ENCODE data around the gene NR2C2. TPM values are rescaled to one million over a fixed set of nuclear protein-coding genes. Genes with fewer than 3 reads are reported as not detected.

The NR2C2 gene
- total and polyA plus RNA-seq, 2 of the 13 experiments (the other 11 are each of a cell fraction or from before 2014, with no cell fraction given), result 7.8 to 11.8 TPM

DNA sequence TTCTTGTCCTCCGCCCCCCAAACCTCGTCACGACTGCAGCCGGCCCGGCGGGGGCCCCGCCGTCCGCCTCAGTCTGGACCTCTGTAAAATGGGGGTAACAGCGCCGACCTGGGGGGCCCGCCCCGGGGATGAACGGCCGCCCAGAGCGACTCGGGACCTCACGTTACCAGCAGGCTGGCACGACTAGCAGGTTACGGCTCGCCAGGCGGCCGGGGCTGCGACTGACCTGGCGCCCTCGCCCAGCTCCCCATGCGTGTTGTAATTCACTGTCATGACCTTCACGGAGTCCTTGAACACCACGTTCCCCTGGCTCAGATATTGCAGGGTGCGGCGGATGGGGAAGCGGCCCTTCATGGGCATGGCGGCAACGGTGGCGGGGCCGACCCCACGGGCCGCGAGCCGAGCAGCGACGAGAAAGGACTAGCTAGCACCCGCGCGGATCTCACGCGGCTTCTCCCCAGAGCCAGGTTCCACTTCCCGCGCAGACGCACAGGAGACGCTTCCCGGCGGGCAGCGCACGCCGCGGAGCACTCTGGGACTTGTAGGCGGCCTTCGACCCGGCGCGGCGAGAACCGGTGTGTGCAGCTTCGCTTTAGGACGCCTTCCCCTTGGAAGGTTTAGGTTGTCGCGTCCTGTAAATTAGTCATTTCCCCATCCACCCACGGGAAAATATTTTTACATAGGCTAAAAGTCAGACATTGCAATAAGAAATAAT, 117.6 kb downstream of the NR2C2 start, which contains the start of gene MRPS25 (continued):
- TF ChIP-seq, protein P1, sequence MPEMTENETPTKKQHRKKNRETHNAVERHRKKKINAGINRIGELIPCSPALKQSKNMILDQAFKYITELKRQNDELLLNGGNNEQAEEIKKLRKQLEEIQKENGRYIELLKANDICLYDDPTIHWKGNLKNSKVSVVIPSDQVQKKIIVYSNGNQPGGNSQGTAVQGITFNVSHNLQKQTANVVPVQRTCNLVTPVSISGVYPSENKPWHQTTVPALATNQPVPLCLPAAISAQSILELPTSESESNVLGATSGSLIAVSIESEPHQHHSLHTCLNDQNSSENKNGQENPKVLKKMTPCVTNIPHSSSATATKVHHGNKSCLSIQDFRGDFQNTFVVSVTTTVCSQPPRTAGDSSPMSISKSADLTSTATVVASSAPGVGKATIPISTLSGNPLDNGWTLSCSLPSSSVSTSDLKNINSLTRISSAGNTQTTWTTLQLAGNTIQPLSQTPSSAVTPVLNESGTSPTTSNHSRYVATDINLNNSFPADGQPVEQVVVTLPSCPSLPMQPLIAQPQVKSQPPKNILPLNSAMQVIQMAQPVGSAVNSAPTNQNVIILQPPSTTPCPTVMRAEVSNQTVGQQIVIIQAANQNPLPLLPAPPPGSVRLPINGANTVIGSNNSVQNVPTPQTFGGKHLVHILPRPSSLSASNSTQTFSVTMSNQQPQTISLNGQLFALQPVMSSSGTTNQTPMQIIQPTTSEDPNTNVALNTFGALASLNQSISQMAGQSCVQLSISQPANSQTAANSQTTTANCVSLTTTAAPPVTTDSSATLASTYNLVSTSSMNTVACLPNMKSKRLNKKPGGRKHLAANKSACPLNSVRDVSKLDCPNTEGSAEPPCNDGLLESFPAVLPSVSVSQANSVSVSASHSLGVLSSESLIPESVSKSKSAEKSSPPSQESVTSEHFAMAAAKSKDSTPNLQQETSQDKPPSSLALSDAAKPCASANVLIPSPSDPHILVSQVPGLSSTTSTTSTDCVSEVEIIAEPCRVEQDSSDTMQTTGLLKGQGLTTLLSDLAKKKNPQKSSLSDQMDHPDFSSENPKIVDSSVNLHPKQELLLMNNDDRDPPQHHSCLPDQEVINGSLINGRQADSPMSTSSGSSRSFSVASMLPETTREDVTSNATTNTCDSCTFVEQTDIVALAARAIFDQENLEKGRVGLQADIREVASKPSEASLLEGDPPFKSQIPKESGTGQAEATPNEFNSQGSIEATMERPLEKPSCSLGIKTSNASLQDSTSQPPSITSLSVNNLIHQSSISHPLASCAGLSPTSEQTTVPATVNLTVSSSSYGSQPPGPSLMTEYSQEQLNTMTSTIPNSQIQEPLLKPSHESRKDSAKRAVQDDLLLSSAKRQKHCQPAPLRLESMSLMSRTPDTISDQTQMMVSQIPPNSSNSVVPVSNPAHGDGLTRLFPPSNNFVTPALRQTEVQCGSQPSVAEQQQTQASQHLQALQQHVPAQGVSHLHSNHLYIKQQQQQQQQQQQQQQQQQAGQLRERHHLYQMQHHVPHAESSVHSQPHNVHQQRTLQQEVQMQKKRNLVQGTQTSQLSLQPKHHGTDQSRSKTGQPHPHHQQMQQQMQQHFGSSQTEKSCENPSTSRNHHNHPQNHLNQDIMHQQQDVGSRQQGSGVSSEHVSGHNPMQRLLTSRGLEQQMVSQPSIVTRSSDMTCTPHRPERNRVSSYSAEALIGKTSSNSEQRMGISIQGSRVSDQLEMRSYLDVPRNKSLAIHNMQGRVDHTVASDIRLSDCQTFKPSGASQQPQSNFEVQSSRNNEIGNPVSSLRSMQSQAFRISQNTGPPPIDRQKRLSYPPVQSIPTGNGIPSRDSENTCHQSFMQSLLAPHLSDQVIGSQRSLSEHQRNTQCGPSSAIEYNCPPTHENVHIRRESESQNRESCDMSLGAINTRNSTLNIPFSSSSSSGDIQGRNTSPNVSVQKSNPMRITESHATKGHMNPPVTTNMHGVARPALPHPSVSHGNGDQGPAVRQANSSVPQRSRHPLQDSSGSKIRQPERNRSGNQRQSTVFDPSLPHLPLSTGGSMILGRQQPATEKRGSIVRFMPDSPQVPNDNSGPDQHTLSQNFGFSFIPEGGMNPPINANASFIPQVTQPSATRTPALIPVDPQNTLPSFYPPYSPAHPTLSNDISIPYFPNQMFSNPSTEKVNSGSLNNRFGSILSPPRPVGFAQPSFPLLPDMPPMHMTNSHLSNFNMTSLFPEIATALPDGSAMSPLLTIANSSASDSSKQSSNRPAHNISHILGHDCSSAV (CRISPR knock-in tag; IDR thresholded peaks at IDR 0.05; ENCODE audit: borderline replicate concordance), result no peak
- TF ChIP-seq PAWR (CRISPR knock-in tag; IDR thresholded peaks at IDR 0.05; ENCODE audit: borderline replicate concordance) (no peak), SOX5 (CRISPR knock-in tag; IDR thresholded peaks at IDR 0.05; ENCODE audit: borderline replicate concordance) (peak; percentile 35), JUN (CRISPR knock-in tag; IDR thresholded peaks at IDR 0.05) (peak; percentile 39; the same call in 1 of the 2 replicates), ZBTB20 (CRISPR knock-in tag; IDR thresholded peaks at IDR 0.05; ENCODE audit: borderline replicate concordance, low read depth) (peak; percentile 27; the same call in 1 of the 2 replicates), RXRA (CRISPR knock-in tag; IDR thresholded peaks at IDR 0.05) (peak; percentile 77), JDP2 (CRISPR knock-in tag; IDR thresholded peaks at IDR 0.05; ENCODE audit: borderline replicate concordance) (no peak), TEAD2 (CRISPR knock-in tag; IDR thresholded peaks at IDR 0.05) (no peak), NFKBIZ (CRISPR knock-in tag; IDR thresholded peaks at IDR 0.05) (no peak), ZNF775 (CRISPR knock-in tag; IDR thresholded peaks at IDR 0.05; ENCODE audit: borderline replicate concordance) (peak; percentile 69; the same call in 1 of the 2 replicates), SMAD3 (CRISPR knock-in tag; IDR thresholded peaks at IDR 0.05) (no peak), ZNF891 (CRISPR knock-in tag; IDR thresholded peaks at IDR 0.05) (peak; percentile 64; the same call in 1 of the 2 replicates), PRMT3 (CRISPR knock-in tag; IDR thresholded peaks at IDR 0.05; ENCODE audit: borderline replicate concordance, low read depth) (no peak), FOXA3 (CRISPR knock-in tag; IDR thresholded peaks at IDR 0.05) (peak; percentile 30; the same call in 1 of the 2 replicates)
- TF ChIP-seq, protein P2, sequence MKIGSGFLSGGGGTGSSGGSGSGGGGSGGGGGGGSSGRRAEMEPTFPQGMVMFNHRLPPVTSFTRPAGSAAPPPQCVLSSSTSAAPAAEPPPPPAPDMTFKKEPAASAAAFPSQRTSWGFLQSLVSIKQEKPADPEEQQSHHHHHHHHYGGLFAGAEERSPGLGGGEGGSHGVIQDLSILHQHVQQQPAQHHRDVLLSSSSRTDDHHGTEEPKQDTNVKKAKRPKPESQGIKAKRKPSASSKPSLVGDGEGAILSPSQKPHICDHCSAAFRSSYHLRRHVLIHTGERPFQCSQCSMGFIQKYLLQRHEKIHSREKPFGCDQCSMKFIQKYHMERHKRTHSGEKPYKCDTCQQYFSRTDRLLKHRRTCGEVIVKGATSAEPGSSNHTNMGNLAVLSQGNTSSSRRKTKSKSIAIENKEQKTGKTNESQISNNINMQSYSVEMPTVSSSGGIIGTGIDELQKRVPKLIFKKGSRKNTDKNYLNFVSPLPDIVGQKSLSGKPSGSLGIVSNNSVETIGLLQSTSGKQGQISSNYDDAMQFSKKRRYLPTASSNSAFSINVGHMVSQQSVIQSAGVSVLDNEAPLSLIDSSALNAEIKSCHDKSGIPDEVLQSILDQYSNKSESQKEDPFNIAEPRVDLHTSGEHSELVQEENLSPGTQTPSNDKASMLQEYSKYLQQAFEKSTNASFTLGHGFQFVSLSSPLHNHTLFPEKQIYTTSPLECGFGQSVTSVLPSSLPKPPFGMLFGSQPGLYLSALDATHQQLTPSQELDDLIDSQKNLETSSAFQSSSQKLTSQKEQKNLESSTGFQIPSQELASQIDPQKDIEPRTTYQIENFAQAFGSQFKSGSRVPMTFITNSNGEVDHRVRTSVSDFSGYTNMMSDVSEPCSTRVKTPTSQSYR (CRISPR knock-in tag; IDR thresholded peaks at IDR 0.05; ENCODE audit: borderline replicate concordance), result peak; percentile 20; the same call in 1 of the 2 replicates
- TF ChIP-seq, protein P3, sequence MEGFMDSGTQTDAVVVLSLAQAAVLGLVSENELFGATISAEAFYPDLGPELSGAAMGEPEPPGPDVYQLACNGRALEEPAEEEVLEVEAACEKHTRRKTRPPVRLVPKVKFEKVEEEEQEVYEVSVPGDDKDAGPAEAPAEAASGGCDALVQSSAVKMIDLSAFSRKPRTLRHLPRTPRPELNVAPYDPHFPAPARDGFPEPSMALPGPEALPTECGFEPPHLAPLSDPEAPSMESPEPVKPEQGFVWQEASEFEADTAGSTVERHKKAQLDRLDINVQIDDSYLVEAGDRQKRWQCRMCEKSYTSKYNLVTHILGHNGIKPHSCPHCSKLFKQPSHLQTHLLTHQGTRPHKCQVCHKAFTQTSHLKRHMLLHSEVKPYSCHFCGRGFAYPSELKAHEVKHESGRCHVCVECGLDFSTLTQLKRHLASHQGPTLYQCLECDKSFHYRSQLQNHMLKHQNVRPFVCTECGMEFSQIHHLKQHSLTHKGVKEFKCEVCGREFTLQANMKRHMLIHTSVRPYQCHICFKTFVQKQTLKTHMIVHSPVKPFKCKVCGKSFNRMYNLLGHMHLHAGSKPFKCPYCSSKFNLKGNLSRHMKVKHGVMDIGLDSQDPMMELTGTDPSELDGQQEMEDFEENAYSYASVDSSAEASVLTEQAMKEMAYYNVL (CRISPR knock-in tag; IDR thresholded peaks at IDR 0.05; ENCODE audit: borderline replicate concordance), result peak; percentile 58; the same call in 1 of the 2 replicates
